Osteoblast (primary cell): ENCODE results near the gene XAB2. TPM values are rescaled to one million over a fixed set of nuclear protein-coding genes. Genes with fewer than 3 reads are reported as not detected.
A peak's percentile ranks its signal among the peaks of the same experiment; 100 is the strongest.

Source experiments
- DNase-seq: peaks from one replicate; pipeline ENCODE4 v3.0.0; 2011; ENCODE audit warnings: low spot score, mixed read lengths; ENCODE audit not compliant: insufficient read length; ENCODE audit errors: missing footprints
- H2AFZ ChIP-seq: 2 replicates; pipeline ENCODE4 v1.6.0; 2011; ENCODE audit warnings: mild to moderate bottlenecking, low read length
- H3K27ac ChIP-seq: 2 replicates; pipeline ENCODE4 v1.5.1; 2011; ENCODE audit warnings: mild to moderate bottlenecking, low read depth, low read length, moderate library complexity
- H3K27me3 ChIP-seq: 2 replicates; pipeline ENCODE4 v1.6.0; 2012; ENCODE audit warnings: mild to moderate bottlenecking, control low read depth, inconsistent platforms, low read length, moderate library complexity; ENCODE audit not compliant: insufficient read depth
- H3K36me3 ChIP-seq: 2 replicates; pipeline ENCODE4 v1.5.1; 2011; ENCODE audit warnings: mild to moderate bottlenecking, low read length, control low read depth, moderate library complexity; ENCODE audit not compliant: insufficient read depth
- H3K4me1 ChIP-seq: 2 replicates; pipeline ENCODE4 v1.5.1; 2011; ENCODE audit warnings: mild to moderate bottlenecking, low read length, control low read depth, moderate library complexity; ENCODE audit not compliant: insufficient read depth
- H3K4me2 ChIP-seq: 2 replicates; pipeline ENCODE4 v1.6.0; 2011; ENCODE audit warnings: mild to moderate bottlenecking, low read length; ENCODE audit not compliant: insufficient read depth
- H3K4me3 ChIP-seq: fragments of 200-600 bp; sonication (generic); 3 replicates; pipeline ENCODE4 v1.5.1; 2012; ENCODE audit warnings: mild to moderate bottlenecking, low read length, inconsistent platforms; ENCODE audit not compliant: insufficient read depth
- H3K79me2 ChIP-seq: 2 replicates; pipeline ENCODE4 v1.6.0; 2012; ENCODE audit warnings: mild to moderate bottlenecking, low read length, control low read depth, inconsistent platforms; ENCODE audit not compliant: insufficient read depth
- H3K9me3 ChIP-seq: 2 replicates; pipeline ENCODE4 v1.5.1; 2011; ENCODE audit warnings: low read depth, low read length, control low read depth
- H4K20me1 ChIP-seq: 2 replicates; pipeline ENCODE4 v1.6.0; 2012; ENCODE audit warnings: mild to moderate bottlenecking, low read length, control low read depth; ENCODE audit not compliant: insufficient read depth
- CTCF ChIP-seq: IDR thresholded peaks from 2 replicates; pipeline ENCODE4 v1.5.1; 2011; ENCODE audit warnings: mild to moderate bottlenecking, low read depth, low read length, moderate library complexity; ENCODE audit errors: extremely low read depth
- total RNA-seq: library from RNA; depleted of rRNA; stranded (reverse); fragments of >200 nt; gene quantifications from 2 replicates; pipeline ENCODE4 v1.2.3, GENCODE V29; 2012

XAB2 gene
- 35.9 and 40.5 TPM in 2 replicates for total RNA-seq

GRCh38 chr19:7629347-7630054 lies at the start of gene XAB2, which contains the start of gene PET100:
Gene XAB2 (minus strand): TSS chr19:7629545. CDS start chr19:7629527, 18 bp downstream.
Gene PET100 (plus strand): TSS chr19:7629793. CDS start chr19:7629834, 41 bp downstream.
- Histone ChIP-seq H3K27me3 (no peaks in the 10 kb centered on the region), H3K36me3 (no peaks in the 10 kb centered on the region), H4K20me1 (peaks cover 10% of the 10 kb centered on the region), H3K9me3 (no peaks in the 10 kb centered on the region), H3K4me2 (peak within 1 kb of the TSS; percentile 100), H3K27ac (peak within 1 kb of the TSS; percentile 95), H2AFZ (peak within 1 kb of the TSS; percentile 94), H3K79me2 (peaks cover 64% of the 10 kb centered on the region), H3K4me1 (peaks cover 16% of the 10 kb centered on the region), H3K4me3 (peak within 1 kb of the TSS; percentile 99)
- no peak for TF ChIP-seq CTCF
- DNase-seq, result peak; percentile 100

GRCh38 chr19:7677669-7678311 lies 48.4 kb upstream of the XAB2 start:
- no peaks in the 10 kb centered on the region for H3K9me3 ChIP-seq
- H3K27ac ChIP-seq, result no peak overlapping the region
- no peak for TF ChIP-seq CTCF
- H2AFZ ChIP-seq, result no peak overlapping the region
- H3K4me1 ChIP-seq, result peaks cover 12% of the 10 kb centered on the region
- H3K4me3 ChIP-seq, result no peak overlapping the region
- peaks cover 5% of the 10 kb centered on the region for H3K27me3 ChIP-seq
- peaks cover 13% of the 10 kb centered on the region for H4K20me1 ChIP-seq
- peak; percentile 49 for DNase-seq
- H3K36me3 ChIP-seq, result peaks cover 6% of the 10 kb centered on the region
- H3K79me2 ChIP-seq, result peaks cover 20% of the 10 kb centered on the region
- H3K4me2 ChIP-seq, result no peak overlapping the region

- peaks cover 12% of the 10 kb centered on the region for H3K79me2 ChIP-seq
- H3K27me3 ChIP-seq, result peaks cover 5% of the 10 kb centered on the region
- no peak for TF ChIP-seq CTCF
- peaks cover 4% of the 10 kb centered on the region for H4K20me1 ChIP-seq
- H3K4me2 ChIP-seq, result no peak within 1 kb of the TSS
- H3K36me3 ChIP-seq, result no peaks in the 10 kb centered on the region
- no peaks in the 10 kb centered on the region for H3K9me3 ChIP-seq
- no peak within 1 kb of the TSS for H2AFZ ChIP-seq
- peak; percentile 31 for DNase-seq
- peaks cover 10% of the 10 kb centered on the region for H3K4me1 ChIP-seq
- H3K4me3 ChIP-seq, result no peak within 1 kb of the TSS
- H3K27ac ChIP-seq, result no peak within 1 kb of the TSS
Observed at GRCh38 chr19:7676854-7677253, 47.5 kb upstream of the XAB2 start, which contains the start of gene MCEMP1. Gene MCEMP1 (plus strand): TSS chr19:7677090. CDS start chr19:7677121, 31 bp downstream.

GRCh38 chr19:7676376-7676775 lies 47.0 kb upstream of the XAB2 start:
- no peak overlapping the region for H3K27ac ChIP-seq
- H2AFZ ChIP-seq, result no peak overlapping the region
- no peak overlapping the region for H3K4me3 ChIP-seq
- no peak overlapping the region for H3K4me2 ChIP-seq
- H3K27me3 ChIP-seq, result peaks cover 5% of the 10 kb centered on the region
- H3K79me2 ChIP-seq, result peaks cover 7% of the 10 kb centered on the region
- no peaks in the 10 kb centered on the region for H4K20me1 ChIP-seq
- no peaks in the 10 kb centered on the region for H3K36me3 ChIP-seq
- no peak for TF ChIP-seq CTCF
- no peaks in the 10 kb centered on the region for H3K9me3 ChIP-seq
- peaks cover 5% of the 10 kb centered on the region for H3K4me1 ChIP-seq
- DNase-seq, result peak; percentile 14
